HG02571 (cell line): ENCODE measurements around the gene HRH1.
"Not testable (repeated sequence)": the region's sequence is repeated elsewhere in the genome, so short reads cannot be mapped to it uniquely, and the experiment has no call there.

Experiments
- ATAC-seq: cut with Tn5 transposase; IDR thresholded peaks from one replicate; pipeline ENCODE4 v1.9.1; 2021; ENCODE audit warnings: mild to moderate bottlenecking, moderate library complexity; ENCODE audit not compliant: unreplicated experiment

The HRH1 gene, protein sequence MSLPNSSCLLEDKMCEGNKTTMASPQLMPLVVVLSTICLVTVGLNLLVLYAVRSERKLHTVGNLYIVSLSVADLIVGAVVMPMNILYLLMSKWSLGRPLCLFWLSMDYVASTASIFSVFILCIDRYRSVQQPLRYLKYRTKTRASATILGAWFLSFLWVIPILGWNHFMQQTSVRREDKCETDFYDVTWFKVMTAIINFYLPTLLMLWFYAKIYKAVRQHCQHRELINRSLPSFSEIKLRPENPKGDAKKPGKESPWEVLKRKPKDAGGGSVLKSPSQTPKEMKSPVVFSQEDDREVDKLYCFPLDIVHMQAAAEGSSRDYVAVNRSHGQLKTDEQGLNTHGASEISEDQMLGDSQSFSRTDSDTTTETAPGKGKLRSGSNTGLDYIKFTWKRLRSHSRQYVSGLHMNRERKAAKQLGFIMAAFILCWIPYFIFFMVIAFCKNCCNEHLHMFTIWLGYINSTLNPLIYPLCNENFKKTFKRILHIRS

DNA sequence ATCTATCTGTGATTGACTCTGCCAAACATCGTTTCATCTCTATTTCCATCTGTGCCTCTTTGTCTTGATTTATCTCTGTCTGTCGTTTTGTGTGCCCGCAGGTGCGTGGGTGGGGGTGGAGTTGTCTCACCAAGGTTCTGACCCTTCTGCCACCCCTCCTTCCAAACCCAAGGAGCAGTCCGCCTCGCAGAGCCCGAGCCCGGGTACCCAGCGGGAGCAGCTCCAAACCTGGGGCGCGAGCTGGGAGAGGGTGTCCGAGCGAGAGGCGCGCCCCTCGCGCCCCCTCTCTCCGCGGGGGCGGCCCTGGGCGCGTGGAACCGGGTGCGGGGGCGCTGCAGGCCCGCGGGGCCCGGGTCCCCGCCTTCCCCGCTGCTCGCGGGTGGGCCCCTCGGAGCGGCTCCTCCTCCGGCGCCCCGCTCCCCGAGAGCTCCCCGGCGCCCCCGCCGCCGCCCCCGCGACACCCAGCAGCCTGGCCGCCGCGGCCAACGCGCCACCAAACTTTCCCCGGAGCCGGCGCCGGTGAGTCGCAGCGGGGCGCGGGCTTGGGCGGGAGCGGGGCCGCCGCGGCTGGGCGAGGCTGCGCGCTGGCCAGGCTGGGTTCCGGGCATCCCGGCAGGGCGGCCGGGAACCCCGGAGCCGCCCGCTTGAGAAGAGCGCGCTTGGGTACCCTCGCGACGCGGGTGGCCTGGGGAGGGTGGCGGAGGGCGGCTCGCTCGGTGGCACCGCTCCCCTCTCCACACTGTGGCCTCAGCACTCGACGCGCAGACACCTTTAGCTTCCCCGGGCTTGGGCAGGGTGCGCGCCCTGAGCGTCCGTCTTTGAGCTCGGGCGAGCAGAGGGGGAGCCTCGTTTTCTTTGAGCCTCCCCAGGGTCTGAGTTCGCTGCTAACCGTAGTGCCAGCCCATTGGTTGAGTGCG lies at the start of gene HRH1:
HRH1 (plus strand) TSS at position 458 of the 917 bp plus-strand sequence. CDS start 104,545 bp downstream, outside the sequence.
- ATAC-seq: no peak

DNA sequence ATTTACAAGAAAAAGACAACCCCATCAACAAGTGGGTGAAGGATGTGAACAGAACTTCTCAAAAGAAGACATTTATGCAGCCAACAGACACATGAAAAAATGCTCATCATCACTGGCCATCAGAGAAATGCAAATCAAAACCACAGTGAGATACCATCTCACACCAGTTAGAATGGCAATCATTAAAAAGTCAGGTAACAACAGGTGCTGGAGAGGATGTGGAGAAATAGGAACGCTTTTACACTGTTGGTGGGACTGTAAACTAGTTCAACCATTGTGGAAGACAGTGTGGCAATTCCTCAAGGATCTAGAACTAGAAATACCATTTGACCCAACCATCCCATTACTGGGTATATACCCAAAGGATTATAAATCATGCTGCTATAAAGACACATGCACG lies 41.0 kb upstream of the HRH1 start:
- not testable (repeated sequence) for ATAC-seq

DNA sequence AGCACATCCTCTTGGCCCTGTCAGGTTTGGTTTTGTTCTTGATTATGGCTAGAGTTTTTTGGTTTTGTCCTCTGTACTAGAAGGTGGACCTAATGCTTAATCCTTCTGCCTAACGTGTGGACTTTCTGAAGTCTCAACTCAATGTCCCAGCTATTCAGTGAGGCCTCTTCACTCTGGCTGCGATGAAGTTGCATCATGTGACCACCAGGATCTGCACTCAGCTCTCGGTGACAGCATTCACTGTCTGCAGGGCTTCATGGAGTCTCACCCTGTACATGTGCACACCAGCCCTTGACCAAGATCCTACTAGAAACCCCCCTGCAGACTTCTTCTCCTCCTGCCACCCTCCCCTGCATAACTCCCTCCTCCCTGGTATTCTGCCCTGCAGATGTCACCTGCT lies 38.7 kb upstream of the HRH1 start:
- ATAC-seq: no peak

DNA sequence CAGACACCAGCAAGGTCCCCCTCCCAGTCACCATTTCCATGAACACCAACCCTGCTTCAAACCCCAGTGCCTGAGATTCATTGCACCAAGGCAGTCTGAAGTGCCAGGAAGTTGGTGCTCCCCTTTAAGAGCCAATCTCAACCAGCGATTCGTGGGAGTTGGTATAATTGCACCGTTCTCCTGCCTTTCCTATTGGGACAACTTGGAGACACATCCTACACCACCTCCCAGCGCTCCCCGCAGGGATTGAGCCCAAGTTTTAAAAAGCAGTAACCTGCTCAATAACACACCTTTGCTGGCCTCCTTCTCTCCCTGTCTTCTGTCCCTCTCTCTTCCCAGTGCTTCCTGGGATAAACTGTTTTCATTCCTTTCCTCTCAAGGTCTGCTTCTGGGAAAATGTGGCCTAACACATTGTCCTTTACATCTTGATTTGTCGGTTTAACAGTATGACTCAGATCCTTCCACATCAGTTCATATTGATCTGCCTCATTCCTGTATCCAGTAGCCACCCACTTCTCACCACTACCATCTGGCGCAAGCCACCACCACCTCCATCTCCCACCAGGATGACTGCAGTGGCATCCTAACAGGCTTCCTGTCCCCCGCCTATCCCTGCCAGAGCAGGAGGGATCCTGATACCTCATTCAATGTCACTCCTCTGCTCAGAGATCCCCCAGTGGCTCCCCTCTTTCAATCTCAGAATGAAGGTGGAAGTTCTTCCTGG lies 37.8 kb upstream of the HRH1 start:
- ATAC-seq: no peak

DNA sequence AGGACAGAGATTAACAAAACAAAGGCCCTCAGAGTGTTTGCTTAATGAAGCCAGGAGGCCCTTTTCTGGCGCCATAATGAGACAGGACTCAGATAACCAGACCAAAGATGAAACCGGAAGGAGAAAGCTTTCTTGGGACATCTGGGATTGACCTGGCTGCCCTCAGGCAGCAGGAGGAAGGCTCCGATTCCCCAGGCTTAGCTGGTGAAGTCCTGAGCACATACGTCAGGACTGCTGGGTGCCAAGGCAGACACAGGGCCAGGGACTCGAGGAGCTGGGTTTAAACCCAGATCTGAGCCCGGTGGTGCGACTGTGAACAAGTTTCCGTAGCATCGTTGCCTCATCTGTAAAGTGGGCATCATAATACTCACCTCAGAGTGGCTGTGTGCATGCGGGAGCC lies 36.7 kb upstream of the HRH1 start:
- no peak for ATAC-seq

DNA sequence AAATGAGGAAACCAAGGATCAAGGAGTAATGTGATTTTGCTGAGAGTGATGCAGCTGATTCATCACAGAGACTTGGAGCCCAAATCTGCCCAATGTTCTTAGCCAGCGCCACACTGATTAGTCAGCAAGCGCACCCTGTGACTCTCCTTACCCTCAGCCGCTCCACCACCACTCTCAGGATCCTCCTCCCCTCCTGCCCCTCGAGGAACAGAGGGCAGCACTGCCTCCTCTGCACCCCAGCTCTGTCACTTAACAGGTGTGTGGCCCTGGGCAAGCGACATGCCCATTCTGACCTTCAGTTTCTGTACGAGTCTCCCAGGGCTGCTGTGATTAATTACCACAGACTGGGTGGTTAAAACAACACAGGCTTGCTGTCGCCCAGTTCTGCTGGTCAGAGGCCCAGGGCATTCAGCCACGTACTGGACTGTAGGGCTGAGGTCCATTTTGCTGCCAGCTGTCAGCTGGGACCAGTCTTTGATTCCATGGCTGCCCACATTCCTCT lies 36.1 kb upstream of the HRH1 start:
- ATAC-seq: no peak

DNA sequence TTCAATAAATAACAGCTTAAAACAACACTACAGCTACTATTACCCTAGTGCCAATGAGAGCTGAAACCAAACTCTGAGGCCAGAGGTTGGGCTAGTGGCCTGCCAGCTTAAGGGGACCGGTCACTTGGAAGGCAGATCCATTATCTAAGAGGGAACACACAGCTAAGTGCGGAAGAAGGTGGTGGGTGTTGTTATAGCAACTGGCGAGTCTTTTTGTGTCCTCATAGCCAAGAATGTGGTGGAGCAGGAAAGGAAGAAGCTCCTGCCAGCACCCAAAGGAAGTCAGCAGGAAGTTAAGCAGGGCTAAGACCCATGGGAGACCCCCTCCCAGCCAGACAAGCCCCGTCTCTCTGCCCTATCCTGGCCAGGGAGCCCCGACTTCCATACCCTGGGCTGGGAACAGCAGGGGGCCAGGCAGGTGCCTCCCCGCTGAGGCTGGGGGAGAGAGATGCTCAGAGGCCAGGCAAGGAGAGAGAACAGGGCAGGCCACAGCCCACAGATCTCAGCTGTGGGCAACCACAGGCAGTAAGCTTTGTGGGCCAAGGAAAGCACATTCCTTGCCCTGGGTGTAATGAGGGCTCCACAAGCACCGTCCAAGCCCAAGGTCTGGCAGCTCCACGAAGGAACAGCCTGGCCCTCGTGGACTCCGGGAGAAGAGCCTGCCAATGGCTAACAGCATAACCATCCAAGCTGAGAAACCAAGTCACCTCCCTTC lies 34.0 kb upstream of the HRH1 start:
- ATAC-seq: no peak

DNA sequence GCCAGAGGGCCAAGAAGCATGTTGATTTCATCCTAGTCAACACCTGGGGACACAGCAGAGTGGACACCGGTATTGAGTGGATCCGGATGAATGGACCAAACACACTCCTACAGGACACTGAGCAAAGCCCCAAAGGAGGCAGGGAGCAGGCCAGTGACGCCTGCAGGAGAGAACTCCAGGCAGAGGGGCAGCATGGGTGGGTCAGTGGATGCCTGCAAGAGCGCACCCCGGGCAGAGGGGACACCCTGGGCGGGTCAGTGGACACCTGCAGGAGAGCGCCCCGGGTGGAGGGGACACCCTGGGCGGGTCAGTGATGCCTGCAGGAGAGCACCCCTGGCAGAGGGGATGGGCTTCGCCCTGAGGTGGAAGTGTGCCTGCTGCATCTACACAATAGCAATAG lies 27.6 kb upstream of the HRH1 start:
- ATAC-seq: no peak

DNA sequence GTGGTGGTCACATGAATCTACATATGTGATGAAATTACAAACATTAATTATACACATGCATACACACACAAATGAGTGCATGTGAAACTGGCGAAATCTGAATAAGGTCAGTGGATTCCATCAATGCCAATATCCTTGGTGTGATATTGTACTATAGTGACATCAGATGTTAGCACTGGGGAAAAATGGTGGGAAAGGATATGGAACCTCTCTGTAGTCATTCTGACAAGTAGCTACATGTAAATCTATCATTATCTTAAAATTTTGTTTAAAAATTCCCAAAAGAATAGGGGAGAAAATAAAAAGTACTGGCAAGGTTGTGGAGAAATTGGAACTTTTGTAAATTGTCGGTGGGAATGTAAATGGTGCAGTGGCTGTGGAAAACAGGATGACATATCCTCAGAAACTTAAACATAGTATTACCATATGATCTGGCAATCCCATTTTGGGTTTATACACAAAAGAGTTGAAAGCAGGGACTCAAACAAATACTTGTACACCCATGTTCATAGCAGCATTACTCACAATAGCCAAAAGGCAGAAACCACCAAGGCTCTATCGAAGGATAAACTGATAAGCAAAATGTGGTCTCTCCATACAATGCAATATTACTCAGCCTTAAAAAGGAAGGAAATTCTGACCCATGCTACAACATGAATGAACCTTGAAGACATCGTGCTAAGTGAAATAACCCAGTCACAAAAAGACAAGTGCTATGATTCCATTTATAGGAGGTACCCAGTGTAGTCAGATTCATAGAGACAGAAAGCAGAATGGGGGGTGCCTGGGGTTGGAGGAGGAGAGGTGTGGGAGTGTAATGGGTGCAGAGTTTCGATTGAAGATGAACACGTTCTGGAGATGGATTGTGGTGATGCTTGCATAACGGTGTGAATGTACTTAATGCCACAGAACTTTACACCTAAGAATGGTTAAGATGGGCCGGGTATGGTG lies 25.3 kb upstream of the HRH1 start:
- ATAC-seq: no peak

DNA sequence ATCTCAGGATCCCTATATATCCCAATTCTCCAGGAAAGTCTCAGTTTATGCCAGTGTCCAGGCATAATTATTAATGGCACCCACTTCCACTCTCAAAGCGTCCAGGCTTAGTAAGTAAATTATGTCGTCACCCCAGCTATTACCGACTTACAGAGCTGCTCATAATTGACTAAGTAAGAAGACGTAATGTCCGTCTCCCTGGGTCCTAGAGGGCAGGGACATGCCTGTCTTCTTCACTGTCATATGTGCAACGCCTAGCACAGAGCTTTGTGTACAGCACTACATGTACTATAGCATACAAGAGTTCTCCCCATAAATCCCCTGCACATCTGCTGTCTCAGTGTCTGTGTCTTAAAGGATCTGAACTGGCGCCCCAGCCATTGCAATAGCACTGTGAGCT lies 23.9 kb upstream of the HRH1 start:
- no peak for ATAC-seq

DNA sequence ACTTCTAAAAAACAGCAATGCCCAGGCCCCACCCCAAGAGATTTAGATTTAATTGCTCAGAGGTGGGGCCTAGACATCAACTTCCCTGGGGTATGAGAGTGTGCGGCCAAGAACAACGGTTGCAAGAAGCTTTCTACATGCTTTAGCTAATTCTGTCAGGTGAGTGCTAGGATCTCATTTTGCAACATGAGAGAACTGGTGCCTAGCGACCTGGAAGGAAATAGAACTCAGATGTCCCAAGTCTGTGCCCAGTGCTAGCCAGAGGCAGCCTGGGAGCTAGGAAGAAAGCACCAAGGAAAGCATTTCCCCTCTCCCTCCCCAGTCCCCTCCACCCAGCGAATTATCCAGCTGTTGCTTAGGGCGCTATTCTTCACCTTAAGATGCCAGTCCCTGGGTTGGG lies 22.9 kb upstream of the HRH1 start:
- no peak for ATAC-seq

DNA sequence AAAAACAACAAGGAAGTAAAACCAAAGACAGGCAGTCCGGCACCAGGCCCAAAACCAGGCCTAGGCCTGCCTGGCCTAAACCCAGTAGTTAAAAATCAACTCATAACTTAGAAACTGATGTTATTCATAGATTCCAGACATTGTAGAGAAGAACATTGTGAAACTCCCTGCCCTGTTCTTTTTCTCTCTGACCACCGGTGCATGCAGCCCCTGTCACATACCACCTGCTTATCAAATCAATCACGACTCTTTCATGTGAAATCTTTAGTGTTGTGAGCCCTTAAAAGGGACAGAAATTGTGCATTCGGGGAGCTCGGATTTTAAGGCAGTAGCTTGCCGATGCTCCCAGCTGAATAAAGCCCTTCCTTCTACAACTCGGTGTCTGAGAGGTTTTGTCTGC lies 22.4 kb upstream of the HRH1 start:
- not testable (repeated sequence) for ATAC-seq

DNA sequence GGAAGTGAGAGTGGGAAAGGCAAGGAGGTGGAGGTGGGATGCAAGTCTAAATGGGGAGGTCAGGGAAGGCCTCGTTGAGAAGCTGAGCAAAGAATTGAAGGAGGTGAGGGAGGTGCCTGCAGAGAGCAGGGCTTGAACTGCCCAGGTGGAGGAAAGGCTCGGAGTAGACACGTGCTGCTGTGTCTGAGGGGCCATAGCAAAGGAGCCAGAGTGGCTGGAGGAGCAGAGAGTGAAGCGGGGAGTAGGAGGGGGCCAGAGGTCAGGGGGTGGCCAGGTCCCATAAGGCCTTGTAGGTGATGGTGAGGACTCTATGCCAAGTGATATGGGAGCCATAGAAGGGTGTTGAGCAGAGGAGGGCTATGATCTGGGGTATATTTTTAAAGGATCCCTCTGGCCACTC lies 21.4 kb upstream of the HRH1 start:
- ATAC-seq: no peak

DNA sequence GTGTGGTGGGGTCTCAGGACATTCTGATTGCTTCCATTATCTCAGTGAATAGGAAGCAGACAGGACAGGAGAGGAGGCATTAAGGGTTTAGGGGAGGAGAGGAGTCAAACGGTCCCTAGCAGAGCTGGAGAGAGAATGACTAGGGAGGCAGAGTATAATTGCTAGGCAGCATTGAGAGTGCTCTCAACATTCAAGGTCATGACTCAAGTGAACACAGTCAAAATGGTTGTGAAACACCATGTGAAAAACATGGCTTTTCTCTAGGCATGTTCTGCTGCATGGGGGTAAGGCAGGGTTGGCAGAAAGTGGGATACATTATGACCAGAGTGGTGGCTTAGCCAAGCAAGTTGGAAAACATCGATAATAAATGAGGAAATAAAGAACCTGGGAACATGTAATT lies 19.5 kb upstream of the HRH1 start:
- no peak for ATAC-seq

DNA sequence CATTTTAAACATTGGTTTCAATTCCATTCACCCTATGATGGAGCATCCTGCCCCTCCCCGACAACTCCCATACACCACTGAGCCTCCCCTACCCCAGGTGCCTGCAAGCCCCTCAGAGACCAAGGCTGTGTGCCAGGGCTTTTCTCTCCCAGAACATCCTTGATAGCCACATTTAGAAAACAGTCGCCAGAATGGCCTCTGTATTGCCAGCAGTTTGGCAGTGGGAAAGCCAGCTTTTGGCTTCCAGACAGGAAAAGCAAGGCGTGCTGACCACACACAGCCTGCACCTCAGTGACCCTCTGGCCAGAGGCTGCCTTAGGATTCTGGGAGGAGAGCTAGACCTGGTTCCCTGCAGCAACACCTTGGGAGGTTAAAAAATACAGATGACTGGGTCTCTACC lies 18.2 kb upstream of the HRH1 start:
- no peak for ATAC-seq

DNA sequence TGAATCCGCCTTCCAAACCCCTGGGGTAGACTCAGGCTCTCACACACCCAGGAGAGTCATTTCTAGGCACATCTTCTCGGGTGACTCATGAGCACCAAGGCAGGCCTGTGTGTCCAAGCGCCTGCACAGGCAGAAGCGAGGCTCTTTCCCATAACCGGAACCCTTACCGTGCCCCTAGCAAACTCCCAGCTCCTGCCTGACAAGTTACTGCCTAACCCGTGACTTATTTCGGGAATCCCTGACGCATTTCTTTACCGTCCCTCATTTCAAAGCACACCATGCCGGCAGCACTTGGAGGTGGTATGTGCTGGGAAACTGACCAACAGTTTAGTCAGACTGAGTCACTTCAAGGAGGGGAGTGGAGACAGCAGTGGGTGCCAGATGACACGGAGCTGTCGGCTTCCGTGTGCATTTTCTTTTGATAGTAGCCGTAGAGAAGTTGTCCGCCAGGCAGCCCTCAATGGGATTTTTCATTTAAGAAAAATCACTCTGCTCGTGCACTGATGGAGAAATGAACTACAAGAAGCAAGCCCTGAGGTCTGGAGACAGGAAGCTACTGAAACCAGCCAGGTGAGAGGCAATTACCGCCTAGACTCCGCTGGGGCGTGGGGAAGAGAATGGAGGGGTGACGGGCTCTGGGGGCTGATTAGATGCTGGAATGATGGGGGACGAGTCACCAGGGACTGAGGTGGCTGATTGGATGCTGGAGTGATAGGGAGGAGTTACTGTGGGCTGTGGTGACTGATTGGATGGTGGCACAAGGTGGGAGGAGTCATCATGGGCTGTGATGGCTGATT lies 17.3 kb upstream of the HRH1 start:
- no peak for ATAC-seq

DNA sequence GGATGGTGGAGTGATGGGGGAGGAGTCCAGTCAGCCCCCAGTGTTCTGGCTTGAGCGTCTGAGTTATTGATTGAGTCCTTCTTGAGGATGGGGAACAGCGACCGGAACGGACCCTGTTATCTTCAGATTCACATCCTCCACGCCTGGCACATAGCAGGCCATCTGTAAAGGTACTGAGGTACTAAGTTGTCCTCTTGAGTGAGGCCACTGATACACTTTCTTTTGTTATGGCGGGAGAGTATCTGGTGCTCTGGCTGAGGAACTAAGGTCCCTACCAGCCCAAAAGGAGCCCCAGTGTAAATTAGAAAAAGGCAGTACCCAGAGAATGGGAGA lies 16.7 kb upstream of the HRH1 start:
- ATAC-seq: no peak

DNA sequence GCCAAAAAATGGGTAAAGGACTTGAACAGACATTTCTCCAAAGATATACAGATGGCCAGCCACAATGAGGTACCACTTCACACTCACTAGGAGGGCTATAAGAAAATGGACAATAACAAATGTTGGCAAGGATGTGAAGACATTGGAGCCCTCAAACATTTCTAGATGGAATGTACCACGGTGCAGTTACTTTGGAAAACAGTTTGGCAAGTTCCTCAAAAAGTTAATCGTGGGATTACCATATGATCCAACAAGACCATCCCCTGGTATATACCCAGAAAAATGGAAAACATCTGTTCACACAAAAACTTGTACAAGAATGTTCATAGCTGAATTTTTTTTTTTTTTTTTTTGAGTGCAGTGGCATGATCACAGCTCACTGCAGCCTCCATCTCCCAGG lies 15.9 kb upstream of the HRH1 start:
- no peak for ATAC-seq
